SH-SY5Y (cell line): ENCODE results near the gene MYO10.

Experiments
- GATA2 ChIP-seq: IDR thresholded peaks from 2 replicates; pipeline ENCODE4 v1.6.1; 2011; ENCODE audit warnings: mild to moderate bottlenecking, low read depth, low read length
- GATA3 ChIP-seq: IDR thresholded peaks from 2 replicates; pipeline ENCODE4 v1.6.1; 2011; ENCODE audit warnings: low read depth, mild to moderate bottlenecking, low read length, moderate library complexity

DNA sequence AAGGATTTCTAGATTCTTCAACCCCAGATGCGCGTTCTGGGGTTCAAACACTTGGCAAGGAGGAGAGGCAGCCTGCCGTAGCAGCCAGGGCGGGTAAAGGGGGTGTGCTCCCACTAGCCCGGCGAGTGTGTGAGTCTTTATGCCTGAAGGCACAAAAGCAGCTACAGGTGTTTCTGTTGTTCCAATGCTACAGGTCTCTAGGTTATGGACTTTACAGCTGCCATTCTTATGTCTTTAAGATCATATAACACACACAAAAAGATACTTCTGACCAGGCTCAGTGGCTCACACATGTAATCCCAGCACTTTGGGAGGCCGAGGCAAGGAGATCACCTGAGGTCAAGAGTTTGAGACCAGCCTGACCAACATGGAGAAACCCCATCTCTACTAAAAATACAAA lies 185.6 kb downstream of the MYO10 start:
- TF ChIP-seq GATA2 (no peak), GATA3 (no peak)
